NCI-H2081 (cell line): ENCODE data around the gene PUSL1.
A peak's percentile ranks its signal among the peaks of the same experiment; 100 is the strongest.

ENCODE experiments used
- DNase-seq, 2 experiments: peaks; one replicate each; lab custom pipeline; 2025; lab: John Stamatoyannopoulos, UW

The PUSL1 gene

GRCh38 chr1:1307923-1308755 is at the start of gene PUSL1, which contains the start of gene ACAP3:
Gene PUSL1, plus strand, starts transcription at chr1:1308597. Its CDS starts 47 bp downstream, at chr1:1308644.
Gene ACAP3, minus strand, starts transcription at chr1:1307930. Its CDS starts 115 bp downstream, at chr1:1307815.
- DNase-seq, result peak; percentile 89 to 93

- no peak for DNase-seq
Measured at GRCh38 chr1:1259119-1259488, 49.3 kb upstream of the PUSL1 start.

GRCh38 chr1:1259540-1259939 is 48.9 kb upstream of the PUSL1 start:
- DNase-seq, result no peak

GRCh38 chr1:1259951-1260600 is 48.3 kb upstream of the PUSL1 start:
- no peak for DNase-seq

- no peak for DNase-seq
Measured at GRCh38 chr1:1260843-1261560, 47.4 kb upstream of the PUSL1 start.

- DNase-seq, result no peak
Measured at GRCh38 chr1:1262071-1262470, 46.3 kb upstream of the PUSL1 start.

- no peak for DNase-seq
Measured at GRCh38 chr1:1262758-1263157, 45.6 kb upstream of the PUSL1 start.

GRCh38 chr1:1264026-1264425 is 44.4 kb upstream of the PUSL1 start:
- DNase-seq, result no peak

GRCh38 chr1:1264868-1265272 is 43.5 kb upstream of the PUSL1 start:
- no peak for DNase-seq

- no peak for DNase-seq
Measured at GRCh38 chr1:1267488-1268283, 40.7 kb upstream of the PUSL1 start.

GRCh38 chr1:1268284-1268682 is 40.1 kb upstream of the PUSL1 start:
- no peak for DNase-seq

- no peak for DNase-seq
Measured at GRCh38 chr1:1270813-1271212, 37.6 kb upstream of the PUSL1 start.

- peak in 1 of 2 experiments; percentile 40 for DNase-seq
Measured at GRCh38 chr1:1272341-1273208, 35.8 kb upstream of the PUSL1 start.

- no peak for DNase-seq
Measured at GRCh38 chr1:1273209-1273511, 35.2 kb upstream of the PUSL1 start.

- peak; percentile 82 to 90 for DNase-seq
Measured at GRCh38 chr1:1273512-1274298, 34.7 kb upstream of the PUSL1 start, which contains the start of gene UBE2J2. Gene UBE2J2, minus strand, starts transcription at chr1:1273854. Its CDS starts 5,862 bp downstream, at chr1:1267992.

GRCh38 chr1:1274299-1274930 is 34.0 kb upstream of the PUSL1 start:
- no peak for DNase-seq

GRCh38 chr1:1274931-1275431 is 33.4 kb upstream of the PUSL1 start:
- no peak for DNase-seq

- no peak for DNase-seq
Measured at GRCh38 chr1:1275836-1276235, 32.6 kb upstream of the PUSL1 start.

- no peak for DNase-seq
Measured at GRCh38 chr1:1278620-1279019, 29.8 kb upstream of the PUSL1 start.
